Neural cell (in vitro differentiated cells): ENCODE measurements around the gene NBEA.

Experiments used
- MXI1 ChIP-seq: fragments of 450-650 bp; conservative IDR thresholded peaks from 2 replicates; pipeline ENCODE4 v1.6.1; 2014; ENCODE audit warnings: antibody characterized with exemption, mild to moderate bottlenecking; ENCODE audit not compliant: poor library complexity, severe bottlenecking
- POLR2AphosphoS5 ChIP-seq: IDR thresholded peaks from 2 replicates; pipeline ENCODE4 v1.6.1; 2012
- TF ChIP-seq, protein P1 (sequence below): fragments of 450-650 bp; IDR thresholded peaks from 2 replicates; pipeline ENCODE4 v1.5.1; 2014; ENCODE audit warnings: antibody characterized with exemption, mild to moderate bottlenecking, moderate library complexity; ENCODE audit not compliant: poor library complexity, severe bottlenecking

DNA sequence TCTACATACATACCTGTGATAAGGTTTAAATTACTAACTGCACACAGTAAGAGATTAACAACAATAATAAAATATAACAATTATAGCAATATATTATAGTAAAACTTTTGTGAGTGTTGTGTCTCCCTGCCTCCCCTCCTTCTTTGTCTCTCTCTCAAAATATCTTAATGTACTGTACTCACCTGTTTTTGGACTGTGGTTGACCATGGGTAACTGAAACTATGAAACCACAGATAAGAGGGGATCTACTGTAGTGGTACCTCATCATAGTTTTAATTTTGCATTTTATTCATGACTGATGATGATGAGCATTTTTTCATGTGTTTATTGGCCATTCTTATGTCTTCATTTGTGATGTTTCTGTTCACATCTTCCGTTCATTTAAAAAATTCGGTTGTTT lies 104.5 kb downstream of the NBEA start:
- TF ChIP-seq, protein P1, sequence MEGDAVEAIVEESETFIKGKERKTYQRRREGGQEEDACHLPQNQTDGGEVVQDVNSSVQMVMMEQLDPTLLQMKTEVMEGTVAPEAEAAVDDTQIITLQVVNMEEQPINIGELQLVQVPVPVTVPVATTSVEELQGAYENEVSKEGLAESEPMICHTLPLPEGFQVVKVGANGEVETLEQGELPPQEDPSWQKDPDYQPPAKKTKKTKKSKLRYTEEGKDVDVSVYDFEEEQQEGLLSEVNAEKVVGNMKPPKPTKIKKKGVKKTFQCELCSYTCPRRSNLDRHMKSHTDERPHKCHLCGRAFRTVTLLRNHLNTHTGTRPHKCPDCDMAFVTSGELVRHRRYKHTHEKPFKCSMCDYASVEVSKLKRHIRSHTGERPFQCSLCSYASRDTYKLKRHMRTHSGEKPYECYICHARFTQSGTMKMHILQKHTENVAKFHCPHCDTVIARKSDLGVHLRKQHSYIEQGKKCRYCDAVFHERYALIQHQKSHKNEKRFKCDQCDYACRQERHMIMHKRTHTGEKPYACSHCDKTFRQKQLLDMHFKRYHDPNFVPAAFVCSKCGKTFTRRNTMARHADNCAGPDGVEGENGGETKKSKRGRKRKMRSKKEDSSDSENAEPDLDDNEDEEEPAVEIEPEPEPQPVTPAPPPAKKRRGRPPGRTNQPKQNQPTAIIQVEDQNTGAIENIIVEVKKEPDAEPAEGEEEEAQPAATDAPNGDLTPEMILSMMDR = no peak
- TF ChIP-seq POLR2AphosphoS5 (no peak), MXI1 (no peak)
